Heart left ventricle (tissue), 16 donors: ENCODE data around the gene WWC1. TPM values are rescaled to one million over a fixed set of nuclear protein-coding genes. Genes with fewer than 3 reads are reported as not detected.

Experiments used
- ATAC-seq, 4 donors: fragments of 200-7000 bp; cut with Tn5 transposase; one replicate each; pipeline ENCODE4 v1.9.1; 2020 to 2022; ENCODE audit warnings: moderate library complexity in 4 of 4, mild to moderate bottlenecking in 3 of 4, moderate number of reproducible peaks in 1 of 4
- DNase-seq, 5 donors: peaks; one replicate each; pipeline ENCODE4 v3.0.0-alpha.2; 2020
- H3K27ac ChIP-seq, 12 donors: fragments of 200-600 bp; sonication (generic) in 4 of 12; one replicate each; pipeline versions ENCODE4 v1.5.0 to v1.8.0; 2016 to 2022; ENCODE audit warnings: mild to moderate bottlenecking in 2 of 12
- H3K27me3 ChIP-seq, 9 donors: fragments of 200-600 bp; sonication (generic) in 2 of 9; one replicate each; pipeline versions ENCODE4 v1.5.1 to v1.8.0; 2016 to 2022; ENCODE audit warnings: mild to moderate bottlenecking in 3 of 9
- H3K36me3 ChIP-seq, 9 donors: fragments of 200-600 bp; sonication (generic) in 2 of 9; one replicate each; pipeline versions ENCODE4 v1.5.0 to v1.8.0; 2018 to 2022; ENCODE audit warnings: mild to moderate bottlenecking in 2 of 9
- H3K4me1 ChIP-seq, 12 donors: fragments of 200-600 bp; sonication (generic) in 4 of 12; one replicate each; pipeline versions ENCODE4 v1.5.0 to v1.8.0; 2016 to 2022; ENCODE audit warnings: mild to moderate bottlenecking in 3 of 12
- H3K4me3 ChIP-seq, 12 donors: fragments of 200-600 bp; sonication (generic) in 4 of 12; one replicate each; pipeline versions ENCODE4 v1.5.0 to v1.8.0; 2017 to 2022; ENCODE audit warnings: mild to moderate bottlenecking in 9 of 12, moderate library complexity in 4 of 12
- H3K9me3 ChIP-seq, 12 donors: fragments of 200-600 bp; sonication (generic) in 4 of 12; one replicate each; pipeline versions ENCODE4 v1.5.0 to v1.8.0; 2016 to 2022; ENCODE audit warnings: mild to moderate bottlenecking in 1 of 12
- CTCF ChIP-seq, 12 donors: fragments of 200-600 bp; sonication (generic) in 4 of 12; IDR thresholded peaks; one replicate each; pipeline versions ENCODE4 v1.5.0 to v1.8.0; 2018 to 2022; ENCODE audit warnings: antibody characterized with exemption in 12 of 12, mild to moderate bottlenecking in 5 of 12
- POLR2A ChIP-seq, 2 donors: fragments of 450-650 bp; IDR thresholded peaks; one replicate each; pipeline ENCODE4 v1.6.1; 2017; ENCODE audit warnings: antibody characterized with exemption in 2 of 2, mild to moderate bottlenecking in 2 of 2, moderate library complexity in 2 of 2
- WGBS, 4 donors: extraction: QIAGEN DNeasy Blood & Tissue Kit in 2 of 4; methylation state at CpG; one replicate each; pipeline versions ENCODE4 v1.1.5 to v1.1.7; 2013 to 2018; 5-methylcytosine and 5-hydroxymethylcytosine counted together
- intact Hi-C, 10 donors: fragments of 100-400 bp; cut with DNase I; formaldehyde crosslinking; loops; one replicate each; pipeline versions ENCODE4 v1.11.1 to v1.14.2; 2022
- polyA plus RNA-seq, 2 donors: library from polyadenylated mRNA; stranded (reverse); fragments of 200-250 nt; gene quantifications; one replicate each; pipeline ENCODE4 v1.2.3, GENCODE V29; 2013
- total RNA-seq, 9 donors: library from RNA; depleted of rRNA in 2 of 9; stranded (reverse); fragments of >200 nt in 2 of 9; fragmentation: NEBNext Ultra II Directional in 3 of 9; extraction: Animal tissue kit (Norgen Biotek cat#: 25700) in 3 of 9; gene quantifications; one replicate each; pipeline versions ENCODE4 v1.1.0 to v1.2.4, GENCODE V29; 2016 to 2023
- donor health status: ischemic (EF 13 %, LVEDD 7.1; RV severe dilation, severe dysfunction).
- donor health status: healthy with polysubstance abuse.
- donor health status: DM: no; HTN: yes; CAD: no.
- donor health status: DM: no; HTN: no; CAD: no.
- donor health status: ischemic (EF 25% LVEDD 6.9; RV normal size, moderate dysfunction).
- donor health status: ischemic (EF 25% LVEDD 5.7; RV mildly dilated, moderate dysfunction).
- donor health status: healthy.
- donor health status: DM: yes; HTN: yes; CAD: no.
- donor health status: ischemic (EF 35%, LVEDD 5.7; RV mildly dilated, moderate dysfunction).
- donor health status: nonischemic (EF 11% LVEDD 7.7; RV severe dilation, severe dysfunction).
- donor health status: DM: yes; HTN: yes; CAD: no.
- donor health status: PGD.
- donor health status: ischemic (EF 29% LVEDD 5.4; RV normal size, mild dysfunction).
- donor health status: nonischemic (EF 23%, LVEDD 6.1; RV moderate dilation, normal function).

WWC1 gene
- total and polyA plus RNA-seq, 11 donors = 0.23 to 21.5 (median 1.7) TPM

DNA sequence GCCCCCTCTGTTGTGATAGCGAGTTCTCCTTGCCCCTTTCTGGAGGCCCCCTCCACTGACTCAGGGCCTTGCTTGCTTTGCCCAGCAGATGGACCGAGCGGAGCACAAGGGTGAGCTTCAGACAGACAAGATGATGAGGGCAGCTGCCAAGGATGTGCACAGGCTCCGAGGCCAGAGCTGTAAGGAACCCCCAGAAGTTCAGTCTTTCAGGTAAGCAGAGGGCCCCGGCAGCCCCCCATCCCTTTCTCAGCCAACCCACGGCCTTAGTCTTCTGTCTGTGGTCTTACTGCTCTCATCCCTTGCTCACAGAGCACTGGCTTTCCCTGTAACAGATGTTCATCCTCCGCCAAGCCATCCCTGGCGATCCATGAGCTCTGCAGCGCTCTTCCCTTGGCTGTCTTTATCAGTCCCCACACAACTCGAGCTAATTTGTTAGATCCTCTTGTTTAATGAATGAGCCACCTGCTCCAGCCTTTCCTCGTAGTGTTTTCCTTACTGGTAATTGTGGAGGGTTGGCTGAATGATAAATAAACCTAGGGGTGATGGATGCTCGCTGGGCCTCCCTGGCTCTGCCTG is 176.4 kb downstream of the WWC1 start:
- TF ChIP-seq POLR2A (IDR thresholded peaks at IDR 0.05) (no peak), CTCF (IDR thresholded peaks at IDR 0.05) (no peak)
- H3K4me3 ChIP-seq = no peak overlapping the region
- no peak for ATAC-seq
- H3K4me1 ChIP-seq = peaks cover 0 to 3% (median 0%) of the 10 kb centered on the region in 12 donors
- no peaks in the 10 kb centered on the region for H3K27me3 ChIP-seq
- no peaks in the 10 kb centered on the region for H3K36me3 ChIP-seq
- H3K9me3 ChIP-seq = no peaks in the 10 kb centered on the region
- H3K27ac ChIP-seq = no peak overlapping the region
- WGBS, 4 donors = 83 to 89% (median 84%) methylated on average over 12 of the region's 12 CpGs
- no peak for DNase-seq
- intact Hi-C loops = no loop called here

DNA sequence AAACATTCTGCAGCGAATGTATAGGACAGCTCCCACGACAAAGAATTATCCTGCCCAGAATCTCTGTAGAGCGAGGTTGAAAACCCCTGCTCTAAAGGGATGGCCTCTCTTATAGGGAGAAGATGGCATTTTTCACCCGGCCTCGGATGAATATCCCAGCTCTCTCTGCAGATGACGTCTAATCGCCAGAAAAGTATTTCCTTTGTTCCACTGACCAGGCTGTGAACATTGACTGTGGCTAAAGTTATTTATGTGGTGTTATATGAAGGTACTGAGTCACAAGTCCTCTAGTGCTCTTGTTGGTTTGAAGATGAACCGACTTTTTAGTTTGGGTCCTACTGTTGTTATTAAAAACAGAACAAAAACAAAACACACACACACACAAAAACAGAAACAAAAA is 177.4 kb downstream of the WWC1 start:
- intact Hi-C loops = no loop called here
- H3K9me3 ChIP-seq = no peaks in the 10 kb centered on the region
- 61 to 81% (median 77%) methylated on average over 8 of the region's 8 CpGs for WGBS, 4 donors
- DNase-seq (no peak), ATAC-seq (no peak)
- H3K4me1 ChIP-seq = peaks cover 0 to 3% (median 0%) of the 10 kb centered on the region in 12 donors
- H3K27ac ChIP-seq = no peak overlapping the region
- no peaks in the 10 kb centered on the region for H3K27me3 ChIP-seq
- TF ChIP-seq POLR2A (IDR thresholded peaks at IDR 0.05) (no peak), CTCF (IDR thresholded peaks at IDR 0.05) (no peak)
- no peaks in the 10 kb centered on the region for H3K36me3 ChIP-seq
- H3K4me3 ChIP-seq = no peak overlapping the region

DNA sequence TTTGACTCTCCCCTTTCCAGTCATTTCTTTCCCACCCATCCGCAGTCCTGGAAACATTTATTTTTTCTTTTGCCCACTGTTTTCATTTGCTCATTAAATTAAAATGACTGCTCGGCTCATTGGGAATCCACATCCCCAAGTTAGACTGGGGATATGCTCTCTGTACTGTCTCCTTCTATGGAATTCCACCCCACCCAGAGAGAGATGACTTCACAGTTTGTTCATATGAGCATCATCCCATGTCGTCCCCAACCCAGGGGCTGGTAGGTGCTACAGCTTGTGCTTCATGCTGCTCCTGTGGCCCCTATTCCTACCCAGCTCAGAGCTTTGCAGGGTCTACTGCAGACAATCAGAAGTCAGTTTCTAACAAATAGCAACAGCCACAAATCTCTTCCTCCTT is 178.4 kb downstream of the WWC1 start:
- no peaks in the 10 kb centered on the region for H3K36me3 ChIP-seq
- no peaks in the 10 kb centered on the region for H3K27me3 ChIP-seq
- peaks cover 0 to 3% (median 0%) of the 10 kb centered on the region in 12 donors for H3K4me1 ChIP-seq
- H3K9me3 ChIP-seq = no peaks in the 10 kb centered on the region
- ATAC-seq = no peak
- H3K27ac ChIP-seq = no peak overlapping the region
- H3K4me3 ChIP-seq = no peak overlapping the region
- intact Hi-C loops = no loop called here
- no peak for DNase-seq
- 80 to 86% (median 84%) methylated on average over 3 of the region's 3 CpGs for WGBS, 4 donors
- no peak for TF ChIP-seq CTCF (IDR thresholded peaks at IDR 0.05)

DNA sequence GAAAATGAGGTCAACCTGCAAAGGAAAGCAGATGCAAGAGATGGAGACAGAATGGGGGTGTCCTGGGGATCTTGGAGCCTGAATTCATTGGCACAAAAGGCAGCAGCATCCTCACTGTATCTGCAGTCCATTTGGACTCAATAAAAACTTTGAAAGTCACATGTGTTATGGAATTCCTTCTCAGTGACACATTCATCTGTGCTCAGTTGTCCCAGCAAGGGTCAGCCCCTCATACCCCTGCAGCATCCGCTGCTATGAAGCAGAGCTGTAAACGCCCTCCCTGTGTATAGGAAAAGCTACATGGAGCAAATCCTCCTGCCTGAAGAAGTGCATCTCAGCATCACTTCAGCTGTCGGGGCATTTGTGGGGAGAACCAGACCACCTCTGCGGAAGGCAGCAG is 180.3 kb downstream of the WWC1 start:
- TF ChIP-seq CTCF (IDR thresholded peaks at IDR 0.05) (no peak), POLR2A (IDR thresholded peaks at IDR 0.05) (no peak)
- DNase-seq = no peak
- no peak for ATAC-seq
- H3K36me3 ChIP-seq = no peaks in the 10 kb centered on the region
- H3K27me3 ChIP-seq = no peaks in the 10 kb centered on the region
- WGBS, 4 donors = 78 to 81% (median 81%) methylated on average over 4 of the region's 4 CpGs
- intact Hi-C loops = no loop called here
- H3K27ac ChIP-seq = no peak overlapping the region
- peaks cover 0 to 3% (median 0%) of the 10 kb centered on the region in 12 donors for H3K4me1 ChIP-seq
- no peaks in the 10 kb centered on the region for H3K9me3 ChIP-seq
- no peak overlapping the region for H3K4me3 ChIP-seq
